Ascending aorta (tissue), 2 donors: ENCODE data around the gene MUC6. TPM values are rescaled to one million over a fixed set of nuclear protein-coding genes. Genes with fewer than 3 reads are reported as not detected.

ENCODE experiments used
- DNase-seq, 2 donors: peaks; one replicate each; pipeline ENCODE4 v3.0.0-alpha.2; 2019; ENCODE audit warnings: low spot score in 2 of 2
- H3K27ac ChIP-seq, 2 donors: fragments of 200-600 bp; sonication (generic); one replicate each; pipeline ENCODE4 v1.5.1; 2016 to 2017; ENCODE audit warnings: mild to moderate bottlenecking in 1 of 2
- H3K27me3 ChIP-seq: fragments of 200-600 bp; sonication (generic); one replicate; pipeline ENCODE4 v1.5.1; 2017
- H3K36me3 ChIP-seq, 2 donors: fragments of 200-600 bp; sonication (generic); one replicate each; pipeline ENCODE4 v1.5.1; 2016
- H3K4me1 ChIP-seq, 2 donors: fragments of 200-600 bp; sonication (generic); one replicate each; pipeline ENCODE4 v1.5.1; 2016 to 2017; ENCODE audit warnings: mild to moderate bottlenecking in 1 of 2
- H3K4me3 ChIP-seq, 2 donors: fragments of 200-600 bp; sonication (generic); one replicate each; pipeline ENCODE4 v1.5.1; 2016 to 2017; ENCODE audit warnings: mild to moderate bottlenecking in 1 of 2
- H3K9me3 ChIP-seq, 2 donors: fragments of 200-600 bp; sonication (generic); one replicate each; pipeline ENCODE4 v1.5.1; 2016
- intact Hi-C: fragments of 100-400 bp; cut with DNase I; formaldehyde crosslinking; loops from one replicate; pipeline ENCODE4 v1.15.1; 2023
- total RNA-seq: library from RNA; depleted of rRNA; stranded (reverse); fragments of >200 nt; gene quantifications from one replicate; pipeline ENCODE4 v1.1.0, GENCODE V29; 2016
- TF ChIP-seq, protein P1 (sequence below), 3 experiments: fragments of 200-600 bp in 2 of 3; fragments of 450-650 bp in 1 of 3; sonication (generic) in 2 of 3; IDR thresholded peaks; one replicate each; pipeline ENCODE4 v1.5.1; 2016 to 2019; ENCODE audit warnings: antibody characterized with exemption in 3 of 3, mild to moderate bottlenecking in 1 of 3, moderate library complexity in 1 of 3

MUC6 gene
- total RNA-seq, 1 donor from 2014 or later: not detected

- H3K9me3 ChIP-seq: no peaks in the 10 kb centered on the region
- TF ChIP-seq, protein P1, sequence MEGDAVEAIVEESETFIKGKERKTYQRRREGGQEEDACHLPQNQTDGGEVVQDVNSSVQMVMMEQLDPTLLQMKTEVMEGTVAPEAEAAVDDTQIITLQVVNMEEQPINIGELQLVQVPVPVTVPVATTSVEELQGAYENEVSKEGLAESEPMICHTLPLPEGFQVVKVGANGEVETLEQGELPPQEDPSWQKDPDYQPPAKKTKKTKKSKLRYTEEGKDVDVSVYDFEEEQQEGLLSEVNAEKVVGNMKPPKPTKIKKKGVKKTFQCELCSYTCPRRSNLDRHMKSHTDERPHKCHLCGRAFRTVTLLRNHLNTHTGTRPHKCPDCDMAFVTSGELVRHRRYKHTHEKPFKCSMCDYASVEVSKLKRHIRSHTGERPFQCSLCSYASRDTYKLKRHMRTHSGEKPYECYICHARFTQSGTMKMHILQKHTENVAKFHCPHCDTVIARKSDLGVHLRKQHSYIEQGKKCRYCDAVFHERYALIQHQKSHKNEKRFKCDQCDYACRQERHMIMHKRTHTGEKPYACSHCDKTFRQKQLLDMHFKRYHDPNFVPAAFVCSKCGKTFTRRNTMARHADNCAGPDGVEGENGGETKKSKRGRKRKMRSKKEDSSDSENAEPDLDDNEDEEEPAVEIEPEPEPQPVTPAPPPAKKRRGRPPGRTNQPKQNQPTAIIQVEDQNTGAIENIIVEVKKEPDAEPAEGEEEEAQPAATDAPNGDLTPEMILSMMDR (IDR thresholded peaks at IDR 0.05): no peak
- H3K27me3 ChIP-seq: no peaks in the 10 kb centered on the region
- intact Hi-C loops: no loop called here
- H3K4me3 ChIP-seq: no peak overlapping the region
- no peaks in the 10 kb centered on the region for H3K4me1 ChIP-seq
- no peak overlapping the region for H3K27ac ChIP-seq
- peaks cover 59 to 76% of the 10 kb centered on the region in 2 donors for H3K36me3 ChIP-seq
- DNase-seq: no peak
These were observed 42.8 kb downstream of the MUC6 start for GRCh38 chr11:993632-994167.

DNA sequence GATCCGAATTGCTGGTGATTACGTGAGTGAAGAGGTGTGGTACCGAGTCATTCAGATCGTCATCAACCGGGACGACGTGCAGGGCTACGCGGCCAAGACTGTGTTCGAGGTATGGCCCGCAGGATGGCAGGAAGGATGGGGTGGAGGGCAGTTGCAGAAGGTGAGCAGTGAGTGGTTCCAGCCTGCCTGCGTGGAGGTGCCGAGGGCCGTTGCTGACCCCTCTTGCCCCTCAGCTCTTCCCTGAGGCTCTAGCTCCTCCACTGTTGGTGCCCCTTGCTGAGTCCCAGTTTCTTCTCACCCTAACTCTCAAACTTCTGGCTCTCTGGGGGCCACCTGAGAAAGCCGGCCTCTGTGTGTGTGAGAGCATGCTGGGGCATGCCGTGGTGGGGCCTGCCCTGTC lies 43.9 kb downstream of the MUC6 start:
- intact Hi-C loops: no loop called here
- Histone ChIP-seq H3K27ac (no peak overlapping the region), H3K4me3 (no peak overlapping the region), H3K9me3 (no peaks in the 10 kb centered on the region), H3K27me3 (no peaks in the 10 kb centered on the region), H3K36me3 (peaks cover 64 to 87% of the 10 kb centered on the region in 2 donors), H3K4me1 (no peaks in the 10 kb centered on the region)
- DNase-seq: no peak
- TF ChIP-seq, protein P1 (IDR thresholded peaks at IDR 0.05): no peak

DNA sequence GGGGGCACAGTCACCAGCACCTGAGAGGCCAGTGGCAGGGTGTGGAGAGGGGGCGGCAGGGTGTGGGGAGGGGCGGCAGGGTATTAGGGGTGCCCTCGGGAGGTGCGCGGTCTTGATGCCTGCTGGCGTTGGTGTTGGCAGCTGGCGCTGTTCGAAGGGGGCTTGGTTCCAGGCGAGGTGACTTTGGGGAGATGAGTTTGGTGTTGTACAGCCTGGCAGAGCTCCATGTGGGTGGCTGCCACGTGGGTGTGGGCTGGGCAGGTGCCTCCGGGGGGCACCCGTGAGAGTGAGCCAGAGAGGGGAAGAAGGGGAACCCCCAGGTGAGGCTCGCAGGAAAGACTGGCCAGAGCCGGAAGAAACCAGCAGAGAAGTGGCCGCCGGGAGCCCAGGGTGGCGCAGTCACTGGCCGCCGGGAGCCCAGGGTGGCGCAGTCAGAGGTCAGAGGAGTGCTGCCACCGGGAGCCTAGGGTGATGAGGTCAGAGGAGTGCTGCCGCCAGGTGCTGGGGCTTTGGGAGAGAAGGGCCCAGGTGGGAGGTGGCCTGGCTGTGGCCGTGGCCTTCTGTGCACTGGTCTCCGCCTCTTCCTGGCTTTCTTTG lies 44.7 kb downstream of the MUC6 start:
- TF ChIP-seq, protein P1 (IDR thresholded peaks at IDR 0.05): no peak
- H3K36me3 ChIP-seq: peaks cover 69 to 89% of the 10 kb centered on the region in 2 donors
- H3K4me1 ChIP-seq: no peaks in the 10 kb centered on the region

GRCh38 chr11:991034-991433 lies 45.5 kb downstream of the MUC6 start:
- Histone ChIP-seq H3K36me3 (peaks cover 71 to 90% of the 10 kb centered on the region in 2 donors), H3K4me3 (no peak overlapping the region), H3K27me3 (no peaks in the 10 kb centered on the region), H3K9me3 (no peaks in the 10 kb centered on the region), H3K27ac (no peak overlapping the region), H3K4me1 (no peaks in the 10 kb centered on the region)
- TF ChIP-seq, protein P1 (IDR thresholded peaks at IDR 0.05): no peak
- intact Hi-C loops: no loop called here
- no peak for DNase-seq

More for the DNA sequence above, 44.7 kb downstream of the MUC6 start:
- Histone ChIP-seq H3K27ac (no peak overlapping the region), H3K9me3 (no peaks in the 10 kb centered on the region), H3K4me3 (no peak overlapping the region), H3K27me3 (no peaks in the 10 kb centered on the region)
- no peak for DNase-seq
- intact Hi-C loops: no loop called here

DNA sequence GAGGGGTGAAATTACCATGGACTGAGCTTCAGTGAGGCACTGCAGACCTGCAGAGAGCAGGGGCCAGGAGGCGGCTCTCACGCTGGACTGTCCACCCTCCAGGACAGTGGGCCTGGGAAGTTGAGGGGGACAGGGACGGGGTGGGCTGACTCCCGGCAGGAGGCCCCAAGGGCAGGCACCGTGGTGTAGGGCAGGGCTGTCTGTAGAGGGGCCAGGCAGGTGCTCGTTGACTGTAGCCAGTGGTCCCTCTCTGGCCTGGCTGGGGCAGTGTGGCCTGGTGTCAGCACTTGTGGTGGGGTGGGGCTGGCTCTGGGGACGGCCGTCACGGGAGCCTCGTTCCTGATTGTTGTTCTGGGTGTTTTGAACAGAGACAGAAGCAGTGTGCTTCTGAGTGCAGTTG lies 46.4 kb downstream of the MUC6 start:
- H3K27me3 ChIP-seq: no peaks in the 10 kb centered on the region
- no peak for DNase-seq
- H3K36me3 ChIP-seq: peaks cover 74 to 90% of the 10 kb centered on the region in 2 donors
- H3K27ac ChIP-seq: no peak overlapping the region
- H3K4me3 ChIP-seq: no peak overlapping the region
- no peaks in the 10 kb centered on the region for H3K4me1 ChIP-seq
- TF ChIP-seq, protein P1 (IDR thresholded peaks at IDR 0.05): no peak
- H3K9me3 ChIP-seq: no peaks in the 10 kb centered on the region
- intact Hi-C loops: no loop called here
